ENCODE measurements around the gene ID1.
"Not testable (repeated sequence)": the region's sequence is repeated elsewhere in the genome, so short reads cannot be mapped to it uniquely, and the experiment has no call there.

The ID1 gene

DNA sequence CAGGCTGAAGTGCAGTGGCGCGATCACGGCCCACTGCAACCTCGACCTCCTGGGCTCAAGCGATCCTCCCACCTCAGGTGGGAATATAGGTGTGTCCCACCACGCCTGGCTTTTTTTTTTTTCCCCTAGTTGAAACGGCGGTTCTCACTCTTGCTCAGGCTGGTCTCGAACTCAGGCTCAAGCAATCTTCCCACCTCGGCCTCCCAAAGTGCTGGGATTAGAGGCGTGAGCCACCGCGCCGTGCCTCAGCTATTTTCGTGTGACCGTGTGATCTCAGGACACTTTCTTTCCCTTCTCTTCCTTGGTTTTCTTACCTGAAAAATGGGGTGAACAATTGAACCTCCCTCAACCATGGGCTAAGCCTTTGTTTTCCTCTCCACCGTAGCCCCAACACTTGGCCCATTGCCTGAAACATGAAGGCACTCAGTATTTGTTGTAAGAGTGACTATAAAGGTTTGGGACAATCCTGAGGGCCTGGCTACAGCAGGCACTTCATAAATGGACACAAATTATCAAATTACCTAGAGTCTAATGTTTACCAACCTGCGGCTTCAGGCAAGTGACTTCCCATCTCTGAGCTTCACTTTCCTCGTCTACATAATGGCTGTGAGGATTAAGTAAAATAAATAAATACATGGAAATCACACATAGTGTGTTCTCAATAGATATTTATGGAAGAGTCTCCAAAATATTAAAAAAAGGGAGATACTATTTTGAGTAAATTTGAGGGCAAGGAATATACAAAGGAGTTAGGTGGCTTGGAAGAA, 31.4 kb upstream of the ID1 start:
- DNase-seq, result no peak

DNA sequence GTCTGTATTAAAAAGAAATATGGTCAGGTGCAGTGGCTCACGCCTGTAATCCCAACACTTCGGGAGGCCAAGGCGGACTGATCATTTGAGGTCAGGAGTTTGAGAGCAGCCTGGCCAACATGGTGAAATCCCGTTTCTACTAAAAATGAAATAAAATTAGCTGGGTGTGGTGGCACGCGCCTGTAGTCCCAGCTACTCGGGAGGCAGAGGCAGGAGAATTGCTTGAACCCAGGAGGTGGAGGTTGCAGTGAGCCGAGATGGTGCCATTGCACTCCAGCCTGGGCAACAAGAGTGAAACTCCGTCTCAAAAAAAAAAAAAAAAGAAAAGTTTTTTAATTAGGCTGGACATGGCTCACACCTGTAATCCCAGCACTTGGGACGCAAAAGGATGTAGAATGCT, 30.1 kb upstream of the ID1 start:
- DNase-seq, result not testable (repeated sequence)

DNA sequence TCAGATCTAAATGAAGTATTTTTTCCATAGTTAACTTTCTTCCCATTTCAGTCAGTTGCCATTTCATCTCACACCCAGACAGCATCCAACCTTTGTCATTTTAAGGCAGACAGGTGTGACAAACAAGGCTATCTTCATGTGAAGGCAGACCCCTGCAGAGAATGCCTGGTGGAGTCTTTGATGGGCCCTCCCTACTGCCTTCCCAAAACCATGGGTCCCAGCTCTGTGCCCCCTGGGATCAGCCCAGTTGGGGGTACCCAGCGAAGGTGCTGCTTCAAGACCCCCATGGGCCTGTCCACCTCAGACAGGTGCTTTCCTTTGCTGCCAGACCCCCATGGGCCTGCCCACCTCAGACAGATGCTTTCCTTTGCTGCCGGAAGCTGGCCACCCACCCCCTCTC, 28.3 kb upstream of the ID1 start:
- DNase-seq, result no peak

DNA sequence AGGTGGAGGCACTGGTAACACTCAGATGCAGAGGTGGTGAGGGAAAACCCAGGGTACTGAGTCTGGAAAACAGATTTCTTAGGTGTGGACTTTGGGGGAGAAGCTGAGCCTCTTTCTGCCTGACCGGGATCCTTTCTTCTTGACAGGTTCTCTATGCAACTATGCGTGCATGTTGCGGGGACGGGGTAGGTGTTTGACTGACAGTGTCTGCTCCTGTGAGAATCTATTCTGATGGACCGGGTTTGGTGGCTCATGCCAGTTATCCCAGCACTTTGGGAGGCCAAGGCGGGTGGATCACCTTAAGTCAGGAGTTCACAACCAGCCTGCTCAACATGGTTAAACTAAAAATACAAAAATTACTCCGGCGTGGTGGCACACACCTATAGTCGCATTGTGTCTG, 27.9 kb upstream of the ID1 start:
- no peak for DNase-seq

DNA sequence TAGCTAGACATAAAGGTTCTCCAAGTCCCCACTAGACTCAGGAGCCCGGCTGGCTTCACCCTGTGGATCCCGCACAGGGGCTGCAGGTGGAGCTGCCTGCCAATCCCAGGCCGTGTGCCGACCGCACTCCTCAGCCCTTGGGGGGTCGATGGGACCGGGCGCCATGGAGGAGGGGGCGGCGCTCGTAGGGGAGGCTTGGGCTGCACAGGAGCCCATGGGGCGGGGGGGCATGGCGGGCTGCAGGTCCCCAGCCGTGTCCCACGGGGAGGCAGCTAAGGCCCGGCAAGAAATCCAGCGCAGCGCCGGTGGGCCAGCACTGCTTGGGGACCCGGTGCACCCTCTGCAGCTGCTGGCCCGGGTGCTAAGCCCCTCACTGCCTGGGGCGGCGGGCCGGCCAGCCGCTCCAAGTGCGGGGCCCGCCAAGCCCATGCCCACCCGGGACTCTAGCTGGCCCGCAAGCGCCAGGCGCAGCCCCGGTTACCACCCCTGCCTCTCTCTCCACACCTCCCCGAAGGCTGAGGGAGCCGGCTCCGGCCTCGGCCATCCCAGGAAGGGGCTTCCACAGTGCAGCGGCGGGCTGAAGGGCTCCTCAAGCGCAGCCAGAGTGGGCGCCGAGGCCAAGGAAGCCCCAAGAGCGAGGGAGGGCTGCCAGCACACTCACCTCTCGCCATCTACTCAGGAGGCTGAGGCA, 26.5 kb upstream of the ID1 start:
- no peak for DNase-seq

DNA sequence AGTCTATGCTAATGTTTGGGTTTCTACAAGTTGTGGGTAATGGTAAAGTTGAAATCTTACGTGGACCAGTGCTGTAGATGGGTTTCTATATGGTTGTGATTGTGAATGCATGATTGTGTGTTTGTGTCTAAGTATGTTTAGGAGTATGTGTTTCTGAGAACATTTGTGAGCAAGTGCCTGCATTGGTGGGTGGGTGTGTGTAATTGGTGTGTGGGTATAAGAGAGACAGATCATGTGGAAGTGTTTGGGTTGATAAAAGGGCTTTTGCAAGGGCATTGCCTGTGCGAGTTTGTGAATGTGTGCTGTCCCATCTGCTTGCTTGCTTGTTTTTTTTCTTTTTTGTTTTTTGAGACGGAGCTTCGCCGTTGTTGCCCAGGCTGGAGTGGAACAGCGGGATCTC, 25.8 kb upstream of the ID1 start:
- no peak for DNase-seq

DNA sequence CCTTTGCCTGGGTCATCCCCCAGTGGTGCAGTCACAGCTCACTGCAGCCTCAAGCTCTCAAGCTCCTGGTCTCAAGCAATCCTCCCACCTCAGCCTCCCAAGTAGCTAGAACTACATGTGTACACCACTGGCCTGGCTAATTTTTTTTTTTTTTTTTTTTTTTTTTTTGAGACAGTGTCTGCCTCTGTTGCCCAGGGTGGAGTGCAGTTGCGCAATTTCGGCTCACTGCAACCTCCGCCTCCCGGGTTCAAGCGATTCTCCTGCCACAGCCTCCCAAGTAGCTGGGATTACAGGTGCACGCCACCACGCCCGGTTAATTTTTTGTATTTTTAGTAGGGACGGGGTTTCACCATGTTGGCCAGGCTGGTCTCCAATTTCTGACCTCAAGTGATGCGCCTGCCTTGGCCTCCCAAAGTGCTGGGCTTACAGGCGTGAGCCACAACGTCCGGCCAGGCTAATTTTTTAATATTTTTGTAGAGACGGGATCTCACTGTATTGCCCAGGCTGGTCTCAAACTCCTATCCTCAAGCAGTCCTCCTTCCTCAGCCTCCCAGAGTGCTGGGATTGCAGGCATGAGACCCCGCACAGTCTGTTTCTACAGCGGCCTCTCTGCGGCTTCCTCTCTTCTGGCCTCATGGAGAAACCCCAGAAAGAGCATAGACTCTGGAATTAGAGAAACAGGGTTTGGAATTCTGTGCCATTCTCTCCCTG, 25.0 kb upstream of the ID1 start:
- DNase-seq, result not testable (repeated sequence)

DNA sequence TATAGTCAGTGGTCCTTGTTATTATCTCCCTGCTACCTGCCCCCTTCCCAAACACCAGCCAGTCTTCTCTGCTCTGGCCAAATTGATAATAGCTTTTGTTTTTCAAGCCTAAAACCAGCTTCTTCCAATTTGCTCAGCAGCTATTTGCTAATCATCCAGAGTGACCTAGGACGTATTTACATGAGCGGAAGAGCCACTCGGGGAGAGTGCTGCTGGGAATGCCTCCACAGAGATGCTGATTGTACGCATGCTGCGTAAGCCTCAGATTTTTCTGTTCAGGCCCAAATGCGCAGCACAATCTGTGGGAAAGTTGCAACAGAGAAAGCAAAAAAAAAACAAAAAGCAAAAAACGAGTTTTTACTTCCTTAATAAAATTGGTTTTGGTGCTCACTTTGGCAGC, 24.4 kb upstream of the ID1 start:
- no peak for DNase-seq

DNA sequence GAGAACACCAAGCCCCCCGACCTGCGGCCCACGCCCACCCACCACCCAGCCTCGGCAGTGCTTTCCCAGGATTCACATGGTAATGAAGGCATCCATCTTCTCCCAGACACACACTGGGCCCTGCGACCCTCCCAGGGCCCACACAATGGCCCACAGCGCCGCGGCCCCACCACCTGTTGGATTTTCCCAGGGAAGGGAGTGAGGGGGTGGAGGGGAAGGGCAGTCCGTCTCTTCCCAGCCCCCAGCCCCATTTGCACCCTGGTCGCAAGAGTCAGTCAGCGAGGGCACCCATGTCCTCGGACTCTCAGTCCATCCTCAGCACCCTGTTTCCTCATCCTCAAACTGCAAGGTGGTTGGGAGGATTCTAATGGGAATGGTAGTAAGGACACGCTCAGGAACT, 23.7 kb upstream of the ID1 start:
- DNase-seq, result no peak

DNA sequence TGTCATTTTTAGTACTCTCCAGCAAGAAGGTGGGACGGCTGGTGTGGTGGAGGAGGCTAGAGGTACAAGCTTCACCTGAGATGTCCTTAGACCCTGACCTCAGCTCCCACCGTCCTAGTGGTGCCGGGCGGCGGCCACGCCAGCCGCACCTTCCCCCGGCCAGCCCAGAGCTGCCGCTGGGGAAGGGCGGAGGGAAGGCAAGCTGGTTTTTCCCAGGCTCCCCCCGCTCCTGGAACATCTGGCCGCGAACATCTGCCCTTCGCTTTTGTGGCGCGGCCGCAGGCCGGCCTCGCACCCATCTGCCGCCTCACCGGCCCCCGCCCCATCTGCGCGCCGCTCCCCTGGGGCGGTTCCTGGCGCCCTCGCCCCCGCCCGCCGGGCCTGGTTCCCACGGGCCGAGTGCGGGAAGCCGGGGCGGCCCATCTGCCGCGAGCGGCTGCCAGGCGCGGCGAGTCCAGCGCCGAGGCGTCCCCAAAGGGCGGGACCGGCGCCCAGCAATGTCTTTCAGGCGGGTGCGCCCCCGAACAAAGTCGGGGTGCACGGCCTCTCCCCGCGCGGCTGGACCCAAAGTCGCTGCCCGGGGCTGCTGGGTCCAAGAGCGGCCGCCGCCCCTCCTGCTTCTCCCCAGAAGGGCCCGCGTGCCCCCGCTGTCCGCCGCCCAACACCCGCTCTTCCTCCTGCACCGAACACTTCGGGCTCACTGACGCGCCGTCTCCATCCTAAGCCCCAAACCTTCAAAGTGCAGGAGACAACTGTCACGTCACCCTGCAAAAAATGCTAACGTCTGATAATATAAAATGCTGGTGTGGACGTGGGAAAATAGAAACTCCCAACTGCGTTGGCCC, 17.3 kb upstream of the ID1 start:
- DNase-seq, result no peak

DNA sequence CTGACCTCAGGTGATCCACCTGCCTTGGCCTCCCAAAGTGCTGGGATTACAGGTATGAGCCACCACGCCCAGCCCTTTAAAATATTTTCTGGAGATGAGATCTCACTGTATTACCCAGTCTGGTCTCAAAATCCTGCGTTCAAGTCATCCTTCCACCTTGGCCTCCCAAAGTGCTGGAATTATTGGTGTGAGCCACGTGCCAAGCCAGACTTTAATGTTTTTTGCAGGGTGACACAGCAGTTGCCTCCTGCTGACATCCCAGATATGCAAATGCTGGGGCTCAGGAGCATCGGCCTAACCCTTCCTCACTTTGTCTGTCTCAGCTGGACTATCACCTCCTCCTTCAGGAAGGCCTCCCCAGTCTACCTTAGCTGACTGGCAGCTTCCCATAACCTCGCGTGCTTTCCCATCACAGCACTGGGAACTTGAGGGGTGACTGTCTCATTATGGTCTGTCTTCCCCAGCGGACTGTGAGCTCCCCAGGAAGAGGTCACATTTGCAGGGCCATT, 14.3 kb upstream of the ID1 start:
- no peak for DNase-seq

DNA sequence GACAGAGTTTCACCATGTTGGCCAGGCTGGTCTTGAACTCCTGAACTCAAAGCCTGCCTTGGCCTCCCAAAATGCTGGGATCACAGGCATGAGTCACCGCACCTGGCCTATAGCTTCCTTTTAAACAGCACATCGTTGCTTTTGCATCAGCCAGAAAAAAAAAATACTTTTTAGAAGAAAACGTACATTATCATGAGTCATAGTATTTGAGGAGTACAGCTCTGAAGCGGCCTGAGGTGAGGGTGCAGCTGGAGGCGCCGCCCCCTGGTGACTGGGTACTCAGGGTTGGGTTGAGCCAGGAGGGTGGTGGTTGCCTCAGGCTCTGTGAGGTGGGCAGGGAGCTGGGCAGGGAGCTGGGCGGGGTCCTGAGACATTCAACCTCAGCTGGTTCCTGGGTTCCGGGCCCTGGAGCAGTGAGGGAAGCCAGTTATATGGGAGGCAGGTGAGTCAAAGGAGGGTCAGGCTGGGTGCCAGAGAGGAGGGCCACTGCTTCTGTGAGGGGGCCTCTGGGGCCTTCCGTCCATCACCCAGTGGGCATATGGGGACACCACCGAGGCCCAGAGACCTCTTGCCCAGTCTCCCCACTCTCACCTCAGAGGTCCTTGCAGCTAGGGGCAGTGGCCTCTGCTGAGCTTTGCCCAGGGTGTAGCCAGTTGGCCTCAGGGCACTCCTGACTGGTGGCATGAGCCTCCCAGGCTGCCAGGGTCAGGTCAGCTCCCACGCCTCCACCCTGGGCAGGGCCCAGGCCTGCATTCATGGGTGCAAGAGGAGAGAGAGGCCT, 11.7 kb upstream of the ID1 start:
- DNase-seq, result no peak

DNA sequence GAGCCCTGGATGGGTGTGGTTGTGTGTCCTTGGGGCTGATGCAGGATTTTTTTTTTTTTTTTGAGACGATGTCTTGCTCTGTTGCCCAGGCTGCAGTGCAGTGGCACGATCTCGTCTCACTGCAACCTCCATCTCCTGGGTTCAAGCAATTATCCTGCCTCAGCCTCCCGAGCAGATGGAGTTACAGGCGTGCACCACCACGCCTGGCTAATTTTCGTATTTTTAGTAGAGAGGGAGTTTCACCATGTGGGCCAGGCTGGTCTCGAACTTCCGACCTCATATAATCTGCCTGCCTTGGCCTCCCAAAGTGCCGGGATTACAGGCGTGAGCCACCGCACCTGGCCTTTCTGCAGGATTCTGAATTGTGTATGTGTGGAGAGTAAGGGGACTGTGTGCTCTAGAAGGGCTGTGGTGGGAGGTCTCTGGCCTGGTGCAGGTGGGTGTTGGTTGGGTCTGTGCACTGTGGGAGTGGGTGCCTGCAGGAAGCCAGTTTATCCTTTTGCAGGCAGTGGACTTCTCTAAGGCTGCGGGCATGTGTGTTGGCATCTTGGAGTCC, 11.0 kb upstream of the ID1 start:
- no peak for DNase-seq

DNA sequence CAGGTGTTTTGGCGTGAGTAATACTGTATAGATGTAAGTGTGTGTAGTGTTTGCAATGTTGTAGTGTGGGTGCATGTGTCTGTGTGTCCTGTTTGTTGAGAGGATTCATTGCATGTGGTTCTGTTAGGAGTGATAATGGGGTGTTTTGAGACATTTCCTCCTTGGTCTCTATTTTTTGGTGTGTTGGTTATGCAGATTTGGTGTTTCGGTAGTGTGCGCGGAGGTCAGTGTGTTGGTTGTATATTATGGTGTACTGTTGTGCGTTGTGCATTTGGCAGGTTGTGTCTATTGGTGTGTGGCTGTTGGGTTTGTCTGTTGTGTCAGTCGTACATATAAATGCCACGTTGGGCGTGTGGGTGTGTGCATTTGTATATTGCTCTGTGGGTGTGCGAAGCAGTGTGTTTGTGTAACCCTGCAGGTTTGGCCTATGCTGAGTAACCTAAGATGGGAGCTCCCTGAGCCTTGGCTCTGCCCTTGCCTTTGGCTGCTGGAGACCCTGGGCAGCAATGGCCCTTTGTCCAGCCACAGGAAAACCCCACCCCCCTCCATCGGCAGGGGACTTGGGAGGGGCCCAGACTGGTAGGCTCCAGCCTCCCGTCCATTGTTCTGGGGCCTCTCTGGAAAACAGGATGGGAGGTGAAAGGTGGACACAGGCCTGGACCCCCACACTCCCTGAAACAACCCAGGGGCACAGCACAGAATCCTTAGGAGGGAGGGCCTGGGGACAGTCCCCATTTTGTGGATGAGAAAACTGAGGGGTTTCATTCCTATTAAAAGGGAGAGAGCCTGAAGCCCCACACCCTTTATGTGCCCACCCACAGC, 10.3 kb upstream of the ID1 start:
- no peak for DNase-seq

DNA sequence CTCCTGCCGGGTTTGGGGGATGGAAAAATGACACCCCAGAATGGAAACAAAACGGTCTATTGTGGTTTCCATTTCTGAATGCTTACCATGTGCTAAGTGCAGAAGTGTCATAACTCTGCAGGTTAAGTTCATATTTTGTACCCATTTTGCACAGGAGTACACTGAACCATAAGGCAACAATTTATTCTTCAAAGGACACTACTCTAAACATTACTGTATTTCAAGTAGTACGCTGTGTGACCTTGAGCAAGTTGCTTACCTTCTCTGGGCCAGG, 9.8 kb upstream of the ID1 start:
- DNase-seq, result no peak

DNA sequence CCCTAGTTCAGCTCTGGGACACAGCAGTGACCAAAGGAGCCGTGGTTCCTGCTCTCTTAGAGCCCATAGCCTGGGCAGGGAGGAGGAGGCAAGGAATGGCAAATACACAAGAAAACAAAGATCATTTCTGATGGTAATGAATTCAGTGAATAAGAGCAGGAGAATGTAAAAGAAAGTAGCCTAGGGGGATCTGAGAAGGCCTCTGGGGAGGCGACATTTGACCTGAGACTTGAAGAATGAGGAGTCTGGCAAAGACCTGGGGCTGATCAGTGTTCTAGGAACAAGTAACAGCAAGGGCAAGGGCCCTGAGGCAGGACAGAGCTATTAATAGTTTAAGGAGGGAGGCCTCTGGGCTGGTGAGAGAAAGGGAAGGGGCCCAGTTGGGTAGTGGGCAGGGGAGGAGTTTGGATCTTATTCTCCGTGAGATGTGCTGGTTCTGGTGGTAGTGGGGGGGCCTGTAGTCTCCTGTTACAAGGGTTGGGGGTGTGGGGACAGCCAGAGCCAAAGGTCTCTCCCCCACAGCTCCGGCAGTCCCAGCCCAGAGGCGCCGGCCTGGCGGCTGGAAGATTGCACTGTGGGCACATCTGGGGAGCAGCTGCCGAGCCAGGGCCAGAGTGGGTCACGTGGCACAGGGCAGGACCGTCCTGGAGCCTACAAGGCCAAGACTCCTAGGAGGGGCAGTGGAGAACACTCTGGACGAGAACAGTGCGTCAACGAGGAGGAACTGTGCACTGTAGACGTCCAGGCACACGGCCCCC, 9.3 kb upstream of the ID1 start:
- DNase-seq, result no peak

DNA sequence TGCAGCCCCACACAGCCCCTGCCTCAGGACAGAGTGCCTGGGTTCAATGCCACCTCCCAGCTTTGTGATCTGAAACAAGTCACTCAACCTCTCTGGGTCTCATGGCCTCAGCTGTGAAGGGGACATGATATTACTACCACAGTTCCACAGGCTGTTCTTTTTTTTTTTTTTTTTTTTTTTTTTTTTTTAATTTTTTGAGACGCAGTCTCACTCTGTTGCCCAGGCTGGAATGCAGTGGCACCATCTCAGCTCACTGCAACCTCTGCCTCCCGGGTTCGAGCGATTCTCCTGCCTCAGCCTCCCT, 8.7 kb upstream of the ID1 start:
- DNase-seq, result not testable (repeated sequence)

DNA sequence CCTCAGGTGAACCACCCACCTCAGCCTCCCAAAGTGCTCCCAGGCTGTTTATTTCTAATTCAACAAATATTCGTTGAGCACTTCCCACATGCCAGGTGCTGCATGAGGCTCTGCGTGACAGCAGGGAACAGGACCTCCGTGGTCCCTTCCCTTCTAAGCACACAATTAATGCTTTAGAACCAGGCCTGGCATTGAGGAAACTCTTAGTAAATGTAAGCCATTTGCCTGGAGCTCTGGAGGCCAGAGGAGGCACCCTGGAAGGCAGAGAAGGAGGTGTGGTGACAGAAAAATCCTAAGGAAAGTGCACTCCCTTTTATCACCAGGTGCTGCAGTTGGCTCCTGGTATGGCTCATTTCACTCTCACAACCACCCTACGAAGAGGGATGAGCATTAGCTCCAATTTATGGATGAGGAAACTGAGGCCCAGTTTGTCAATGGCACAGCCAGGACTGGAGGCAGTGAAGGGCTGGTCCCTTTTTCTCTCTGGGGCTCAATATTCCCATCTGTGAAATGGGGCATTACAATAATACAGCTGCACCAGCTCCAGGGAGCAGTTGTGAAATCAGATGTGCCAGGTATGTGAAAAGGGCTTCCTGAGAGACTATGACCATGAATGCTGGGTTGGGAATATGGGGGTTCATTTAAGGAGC, 8.1 kb upstream of the ID1 start:
- no peak for DNase-seq

DNA sequence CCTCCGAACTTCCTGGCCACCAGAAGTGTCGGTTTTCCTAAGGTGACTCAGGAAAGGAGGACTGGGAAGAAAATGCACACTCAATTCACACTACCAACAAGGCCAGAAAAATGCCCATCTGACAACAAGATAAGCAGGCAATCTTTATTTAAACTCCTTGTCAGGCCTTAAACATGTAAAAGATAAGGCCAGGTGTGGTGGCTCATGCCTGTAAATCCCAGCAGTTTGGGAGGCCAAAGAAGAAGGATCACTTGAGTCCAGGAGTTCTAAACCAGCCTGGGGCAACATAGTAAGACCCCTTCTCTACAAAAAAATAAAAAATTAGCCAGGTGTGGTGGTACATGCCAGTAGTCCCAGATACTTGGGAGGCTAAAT, 7.6 kb upstream of the ID1 start:
- DNase-seq, result no peak

DNA sequence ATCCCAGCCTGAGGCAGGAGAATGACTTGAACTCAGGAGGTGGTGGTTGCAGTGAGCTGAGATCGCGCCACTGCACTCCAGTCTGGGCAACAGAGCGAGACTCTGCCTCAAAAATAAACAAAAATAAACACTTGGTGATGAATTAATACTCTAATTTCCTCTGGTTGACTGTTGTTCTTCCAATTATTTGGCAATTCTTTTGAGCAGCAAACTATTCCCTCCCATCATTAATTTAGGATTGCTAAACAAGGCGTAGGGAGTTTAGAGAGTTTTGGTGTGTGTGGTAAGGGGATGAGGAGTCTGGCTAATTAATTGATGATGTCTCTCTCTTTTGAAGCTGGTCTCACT, 2.7 kb upstream of the ID1 start:
- no peak for DNase-seq
